Sigmoid colon (tissue), 4 donors: ENCODE data around the gene NRXN3.

Source experiments
- POLR2A ChIP-seq, 2 donors: fragments of 450-650 bp; IDR thresholded peaks; one replicate each; pipeline ENCODE4 v1.6.1; 2016; ENCODE audit warnings: antibody characterized with exemption in 2 of 2, mild to moderate bottlenecking in 2 of 2, moderate library complexity in 2 of 2
- POLR2AphosphoS5 ChIP-seq, 4 donors: sonication (generic); formaldehyde crosslinking; IDR thresholded peaks; one replicate each; pipeline ENCODE4 v1.6.1; 2017; ENCODE audit warnings: antibody characterized with exemption in 4 of 4
- TF ChIP-seq, protein P1 (sequence below), 4 experiments: fragments of 450-650 bp in 3 of 4; fragments of 200-600 bp in 1 of 4; IDR thresholded peaks; one replicate each; pipeline ENCODE4 v1.5.1; 2016 to 2019; ENCODE audit warnings: antibody characterized with exemption in 4 of 4, mild to moderate bottlenecking in 3 of 4, moderate library complexity in 2 of 4

DNA sequence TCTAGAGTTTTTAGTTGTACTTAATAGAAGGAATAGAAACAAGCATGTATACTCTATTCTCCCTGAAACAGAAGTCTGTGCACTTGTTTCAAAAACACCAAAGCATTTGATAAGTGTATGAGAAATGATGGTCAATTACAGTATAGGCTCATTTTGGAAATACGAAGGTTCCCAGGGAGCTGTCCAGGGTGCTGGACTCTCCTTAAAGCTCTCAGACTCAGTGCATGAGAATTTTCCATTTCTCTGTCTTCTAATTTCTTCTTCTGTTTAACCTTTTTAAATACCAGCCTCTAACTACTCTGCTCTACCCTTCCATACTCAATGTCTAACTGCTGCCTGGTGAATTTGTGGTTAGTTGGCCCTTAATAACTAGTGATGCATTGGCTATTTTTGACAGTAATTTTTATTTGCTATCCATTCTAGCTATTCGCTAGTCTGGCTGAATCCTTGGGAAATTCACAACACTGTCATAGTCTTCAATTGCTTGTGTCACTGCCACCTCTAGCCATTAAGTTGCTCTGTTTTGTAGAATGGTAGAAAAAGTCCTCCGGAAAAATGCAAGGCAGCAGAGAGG lies 229.2 kb downstream of the NRXN3 start:
- TF ChIP-seq, protein P1, sequence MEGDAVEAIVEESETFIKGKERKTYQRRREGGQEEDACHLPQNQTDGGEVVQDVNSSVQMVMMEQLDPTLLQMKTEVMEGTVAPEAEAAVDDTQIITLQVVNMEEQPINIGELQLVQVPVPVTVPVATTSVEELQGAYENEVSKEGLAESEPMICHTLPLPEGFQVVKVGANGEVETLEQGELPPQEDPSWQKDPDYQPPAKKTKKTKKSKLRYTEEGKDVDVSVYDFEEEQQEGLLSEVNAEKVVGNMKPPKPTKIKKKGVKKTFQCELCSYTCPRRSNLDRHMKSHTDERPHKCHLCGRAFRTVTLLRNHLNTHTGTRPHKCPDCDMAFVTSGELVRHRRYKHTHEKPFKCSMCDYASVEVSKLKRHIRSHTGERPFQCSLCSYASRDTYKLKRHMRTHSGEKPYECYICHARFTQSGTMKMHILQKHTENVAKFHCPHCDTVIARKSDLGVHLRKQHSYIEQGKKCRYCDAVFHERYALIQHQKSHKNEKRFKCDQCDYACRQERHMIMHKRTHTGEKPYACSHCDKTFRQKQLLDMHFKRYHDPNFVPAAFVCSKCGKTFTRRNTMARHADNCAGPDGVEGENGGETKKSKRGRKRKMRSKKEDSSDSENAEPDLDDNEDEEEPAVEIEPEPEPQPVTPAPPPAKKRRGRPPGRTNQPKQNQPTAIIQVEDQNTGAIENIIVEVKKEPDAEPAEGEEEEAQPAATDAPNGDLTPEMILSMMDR (IDR thresholded peaks at IDR 0.05): no peak
- TF ChIP-seq POLR2AphosphoS5 (IDR thresholded peaks at IDR 0.05) (no peak), POLR2A (IDR thresholded peaks at IDR 0.05) (no peak)
